T-helper 9 cell (primary cell): ENCODE results near the gene CEP41.

Experiments
- DNase-seq: peaks from one replicate; pipeline ENCODE4 v3.0.0-alpha.2; 2020

Gene CEP41

DNA sequence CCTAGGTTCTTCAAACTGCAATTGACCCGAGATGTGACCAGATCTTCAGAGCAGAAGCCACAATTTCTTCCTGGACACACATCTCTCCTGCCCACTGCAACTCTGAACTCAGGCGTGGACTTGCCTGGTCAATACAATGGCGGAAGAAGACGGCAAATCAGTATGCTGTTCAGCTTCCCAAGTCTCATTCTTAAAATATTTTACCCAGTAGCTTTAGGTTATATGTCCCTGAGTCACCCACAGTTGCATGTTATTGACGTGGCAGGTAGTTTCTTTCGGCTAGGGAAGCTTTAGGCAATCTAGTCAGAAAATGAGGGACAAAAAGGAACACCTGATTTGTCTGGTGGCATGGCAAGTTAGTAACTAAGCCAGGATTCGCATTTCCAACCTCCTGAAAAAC, 22.5 kb downstream of the CEP41 start:
- no peak for DNase-seq

DNA sequence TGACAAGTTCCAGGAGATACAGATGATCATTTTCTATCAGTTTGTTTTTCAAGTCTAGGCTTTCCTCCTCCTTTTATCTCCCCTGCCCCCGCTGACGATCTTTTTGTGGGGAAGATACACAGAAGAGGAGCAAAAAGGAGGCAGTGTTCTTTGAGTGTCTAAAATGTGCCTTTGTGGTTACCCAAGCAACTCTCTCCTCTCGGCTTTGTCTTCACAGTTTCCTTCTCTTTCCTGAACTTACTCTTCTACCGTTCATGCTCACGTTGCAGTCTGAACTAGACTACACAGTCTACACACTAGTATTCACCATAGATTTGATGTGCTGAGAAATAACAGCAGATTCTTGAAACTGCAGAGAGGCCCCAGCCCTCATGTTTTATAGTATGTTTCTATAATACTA, 23.6 kb downstream of the CEP41 start:
- DNase-seq: no peak

- DNase-seq: no peak
These were observed 25.8 kb downstream of the CEP41 start for GRCh38 chr7:130415006-130415405.

DNA sequence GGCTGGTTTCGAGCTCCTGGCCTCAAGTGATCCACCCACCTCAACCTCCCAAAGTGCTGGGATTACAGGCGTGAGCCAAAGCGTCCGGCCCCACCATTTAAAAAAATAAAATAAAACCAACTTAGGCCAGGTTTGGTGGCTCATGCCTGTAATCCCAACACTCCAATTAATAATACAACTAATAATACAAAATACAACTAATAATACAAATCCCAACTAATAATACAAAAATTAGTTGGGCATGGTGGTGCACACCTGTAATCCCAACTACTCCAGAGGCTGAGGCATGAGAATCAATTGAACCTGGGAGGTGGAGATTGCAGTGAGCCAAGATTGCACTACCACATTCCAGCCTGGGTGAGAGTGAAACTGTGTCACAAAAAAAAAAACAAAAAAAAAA, 27.6 kb downstream of the CEP41 start:
- DNase-seq: no peak

- DNase-seq: no peak
These were observed 29.8 kb downstream of the CEP41 start for GRCh38 chr7:130410868-130411541.

DNA sequence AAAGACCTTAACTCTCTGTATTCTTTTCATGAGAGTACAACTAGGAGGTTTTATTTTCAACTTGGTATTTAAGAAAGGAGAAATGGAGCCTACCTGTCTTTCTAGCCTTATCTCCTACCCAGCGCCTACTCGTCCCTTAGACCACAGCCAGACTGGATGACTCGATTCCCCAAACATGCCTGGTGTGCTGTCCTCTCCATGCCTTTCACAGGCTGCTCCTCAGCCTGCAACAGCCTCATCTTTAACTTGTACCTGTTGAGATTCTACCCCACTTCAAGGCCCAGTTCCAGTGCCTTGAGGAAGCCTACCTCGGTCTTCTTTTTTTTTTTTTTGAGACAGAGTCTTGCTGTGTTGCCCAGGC, 31.1 kb downstream of the CEP41 start:
- DNase-seq: no peak

DNA sequence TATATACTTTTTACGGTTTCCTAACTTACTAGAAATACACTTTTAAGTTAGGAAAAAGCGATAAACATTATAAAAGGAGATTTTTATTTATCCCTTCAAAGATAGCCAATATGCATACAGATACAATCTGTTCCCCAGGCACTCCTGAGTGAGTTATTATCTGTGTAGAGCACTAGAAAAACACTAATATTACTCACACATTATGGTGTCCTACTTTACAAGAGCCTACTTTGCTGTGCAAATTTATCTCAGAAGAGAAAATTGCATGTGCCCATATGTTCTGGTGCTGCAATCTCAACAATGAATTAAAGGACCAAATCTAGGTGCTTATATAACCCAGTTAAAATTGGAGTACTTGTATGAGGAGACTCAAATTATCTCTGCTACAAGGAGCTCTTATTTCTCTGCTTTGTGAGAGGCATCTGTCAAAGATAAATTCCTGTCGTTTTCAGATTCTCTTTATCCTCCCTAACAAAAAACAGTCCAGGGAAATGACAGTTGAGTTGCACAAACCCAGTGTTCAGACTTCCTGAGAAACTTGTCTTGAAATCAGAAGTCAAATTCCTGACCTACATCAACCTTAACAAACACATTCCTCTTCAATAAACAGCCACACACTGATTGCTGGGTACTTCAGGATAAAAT, 31.6 kb downstream of the CEP41 start:
- no peak for DNase-seq

DNA sequence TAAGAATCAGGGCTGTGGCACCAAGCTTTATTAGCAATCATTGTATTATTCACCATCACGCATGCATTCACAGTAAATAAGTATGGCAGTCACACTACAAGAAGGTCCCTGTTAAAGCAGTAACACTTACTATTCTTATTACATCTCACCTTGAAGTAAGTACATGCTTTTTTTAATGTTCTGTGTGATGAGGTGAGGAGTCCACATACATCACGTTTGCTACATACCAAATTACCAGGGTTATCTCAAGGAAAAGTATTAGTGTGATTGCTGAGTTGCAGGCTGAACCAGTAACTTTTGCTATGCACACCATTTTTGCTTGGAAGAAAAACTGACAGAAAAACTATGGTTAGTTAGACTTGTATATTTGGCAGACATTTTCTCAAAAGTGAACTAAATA, 35.8 kb downstream of the CEP41 start:
- no peak for DNase-seq

GRCh38 chr7:130401578-130401977, 39.2 kb downstream of the CEP41 start:
- DNase-seq: no peak

DNA sequence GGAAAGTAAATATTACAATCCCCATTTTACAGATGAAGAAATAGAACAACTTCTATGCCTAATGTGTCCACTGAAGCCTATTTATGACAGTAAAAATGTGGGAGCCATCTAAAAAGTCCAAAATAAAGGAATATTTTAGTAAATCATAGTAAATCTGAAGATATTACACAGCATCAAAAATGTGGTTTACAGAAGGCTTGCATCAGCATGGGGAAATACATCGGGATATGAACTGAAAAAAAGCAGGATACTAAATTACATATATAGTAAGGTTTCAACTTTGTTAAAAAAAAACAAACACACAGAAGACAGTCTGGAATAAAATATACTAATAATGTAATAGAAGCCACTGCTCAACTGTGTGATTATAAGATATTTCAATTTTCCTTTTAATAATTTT, 39.7 kb downstream of the CEP41 start:
- no peak for DNase-seq

GRCh38 chr7:130400120-130400572, 40.7 kb downstream of the CEP41 start:
- DNase-seq: no peak

DNA sequence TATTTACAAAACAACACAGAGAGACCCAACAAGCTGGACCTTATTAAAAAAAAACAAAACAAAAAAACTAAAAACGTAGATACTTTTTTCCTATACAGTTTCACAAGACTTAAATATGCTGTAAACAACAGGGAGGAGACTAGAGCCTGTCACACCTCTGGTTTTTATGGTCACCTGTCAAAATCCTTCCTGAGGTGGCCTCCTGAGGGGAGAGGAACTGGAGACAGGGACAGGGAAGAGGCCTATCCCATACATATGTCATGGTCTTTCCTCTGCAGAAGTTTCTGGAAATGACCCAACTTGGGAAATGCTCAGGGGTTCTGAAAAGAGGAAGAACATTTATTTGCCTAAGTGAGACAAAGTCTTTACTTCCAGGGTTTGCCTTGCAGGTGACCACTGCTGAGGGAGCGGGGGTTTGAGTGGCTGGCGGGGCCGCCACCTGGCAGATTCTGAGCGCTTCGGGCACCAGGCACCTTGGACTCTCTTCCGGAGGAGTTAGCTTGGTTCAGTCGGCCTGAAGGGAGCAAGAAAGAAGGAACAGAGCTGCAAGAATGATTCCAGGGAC, 42.2 kb downstream of the CEP41 start:
- DNase-seq: no peak

GRCh38 chr7:130397758-130398073, 43.1 kb downstream of the CEP41 start:
- DNase-seq: no peak

DNA sequence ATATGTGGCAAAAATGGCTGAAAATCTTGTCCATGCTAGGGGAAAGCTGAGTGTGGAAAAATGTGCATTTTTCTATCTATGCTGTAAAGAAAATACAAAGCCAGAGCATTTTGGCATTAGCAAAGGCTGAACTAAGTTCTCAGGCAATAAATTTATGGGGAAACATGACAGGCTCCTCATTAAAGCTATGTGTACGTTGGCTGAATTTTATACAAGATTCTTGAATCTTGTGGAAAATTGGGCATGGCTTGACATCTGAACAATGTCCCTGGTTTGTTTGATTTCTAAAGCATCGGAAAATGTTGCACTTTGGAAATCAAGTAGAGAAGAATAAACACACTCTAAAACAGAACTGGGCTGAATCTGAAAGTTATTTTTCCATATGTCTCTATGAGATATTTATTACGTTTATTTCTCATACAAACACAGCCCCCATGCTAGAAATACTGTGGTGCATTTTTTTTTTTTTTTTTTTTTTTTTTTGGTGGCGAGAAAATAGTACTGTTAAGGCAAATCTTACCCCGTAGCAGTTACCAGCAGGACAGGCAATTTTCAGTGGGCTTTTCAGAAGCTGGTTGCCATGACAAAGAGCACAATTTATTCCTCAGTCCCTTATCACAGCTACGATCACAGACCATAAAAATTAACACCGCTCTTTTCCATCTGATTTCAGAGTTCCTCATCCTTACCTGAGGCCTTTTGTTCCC, 43.6 kb downstream of the CEP41 start:
- no peak for DNase-seq

DNA sequence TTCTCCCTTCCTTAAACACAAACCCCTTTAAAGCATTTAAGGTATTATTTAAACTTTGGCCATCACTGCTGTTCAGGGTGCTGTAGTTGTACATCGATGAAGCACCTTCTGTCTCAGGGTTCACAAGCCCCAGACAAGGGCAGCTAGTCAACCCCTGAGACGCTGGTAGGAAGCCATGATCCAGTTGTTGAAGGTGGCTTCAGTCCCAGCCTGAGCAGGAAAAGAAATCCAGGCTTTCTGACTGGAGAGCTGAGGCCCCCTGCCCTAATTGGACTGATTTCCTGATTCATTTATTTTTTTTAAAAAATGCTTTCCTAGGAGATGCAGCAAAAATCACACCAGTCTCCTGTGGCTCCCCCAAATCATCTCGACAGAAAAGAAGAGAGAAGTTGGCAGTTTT, 44.7 kb downstream of the CEP41 start:
- no peak for DNase-seq

DNA sequence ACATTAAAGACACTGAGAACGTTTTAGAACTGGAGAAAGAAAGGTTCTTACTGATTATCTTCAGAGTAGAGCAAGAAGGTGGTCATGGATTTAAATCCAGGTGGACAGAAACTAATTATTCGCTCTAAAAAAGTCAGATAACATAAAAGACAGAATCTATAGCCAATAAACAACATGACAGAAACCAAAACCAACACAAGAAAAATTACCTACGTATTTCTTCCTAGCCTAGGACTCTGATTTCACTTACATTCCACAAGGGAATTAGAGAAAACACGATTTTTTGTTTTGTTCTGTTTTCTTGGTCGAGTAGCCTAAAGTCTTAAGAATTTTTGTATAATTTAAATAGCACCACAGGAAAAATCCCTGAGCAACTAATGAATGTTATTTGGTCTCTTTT, 45.4 kb downstream of the CEP41 start:
- DNase-seq: no peak

- DNase-seq: no peak
These were observed 46.2 kb downstream of the CEP41 start for GRCh38 chr7:130394421-130395195.

DNA sequence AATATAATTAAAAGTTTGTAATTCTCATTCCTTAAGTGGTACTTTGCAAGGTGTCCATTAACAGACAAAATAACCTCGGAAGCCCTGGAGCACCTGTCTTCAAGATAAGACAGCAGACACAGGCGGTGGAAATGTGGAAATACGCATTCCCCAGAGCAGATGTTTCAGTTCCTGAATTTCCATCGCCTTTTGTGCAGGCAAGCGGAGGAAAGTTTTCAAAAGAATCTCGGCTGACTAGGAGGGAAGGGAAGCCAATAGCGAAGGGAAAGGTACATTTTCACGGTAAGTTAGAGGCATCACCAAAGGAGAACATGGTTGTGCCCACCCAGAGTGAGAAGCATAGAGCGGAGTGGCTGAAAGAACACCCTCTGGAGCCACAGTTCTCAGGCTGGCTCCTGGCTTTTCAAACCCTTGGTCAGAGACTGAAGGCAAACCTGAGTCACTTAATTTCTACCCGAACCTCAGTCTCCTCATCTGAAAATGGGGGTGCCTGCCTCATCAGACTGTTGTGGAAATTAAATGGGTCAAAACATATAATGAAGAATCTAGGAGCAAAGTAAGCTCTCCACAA, 46.9 kb downstream of the CEP41 start:
- DNase-seq: no peak

GRCh38 chr7:130393101-130393561, 47.7 kb downstream of the CEP41 start:
- DNase-seq: no peak

GRCh38 chr7:130390486-130390885, 50.3 kb downstream of the CEP41 start:
- DNase-seq: no peak

GRCh38 chr7:130388671-130389070, 52.1 kb downstream of the CEP41 start:
- no peak for DNase-seq

DNA sequence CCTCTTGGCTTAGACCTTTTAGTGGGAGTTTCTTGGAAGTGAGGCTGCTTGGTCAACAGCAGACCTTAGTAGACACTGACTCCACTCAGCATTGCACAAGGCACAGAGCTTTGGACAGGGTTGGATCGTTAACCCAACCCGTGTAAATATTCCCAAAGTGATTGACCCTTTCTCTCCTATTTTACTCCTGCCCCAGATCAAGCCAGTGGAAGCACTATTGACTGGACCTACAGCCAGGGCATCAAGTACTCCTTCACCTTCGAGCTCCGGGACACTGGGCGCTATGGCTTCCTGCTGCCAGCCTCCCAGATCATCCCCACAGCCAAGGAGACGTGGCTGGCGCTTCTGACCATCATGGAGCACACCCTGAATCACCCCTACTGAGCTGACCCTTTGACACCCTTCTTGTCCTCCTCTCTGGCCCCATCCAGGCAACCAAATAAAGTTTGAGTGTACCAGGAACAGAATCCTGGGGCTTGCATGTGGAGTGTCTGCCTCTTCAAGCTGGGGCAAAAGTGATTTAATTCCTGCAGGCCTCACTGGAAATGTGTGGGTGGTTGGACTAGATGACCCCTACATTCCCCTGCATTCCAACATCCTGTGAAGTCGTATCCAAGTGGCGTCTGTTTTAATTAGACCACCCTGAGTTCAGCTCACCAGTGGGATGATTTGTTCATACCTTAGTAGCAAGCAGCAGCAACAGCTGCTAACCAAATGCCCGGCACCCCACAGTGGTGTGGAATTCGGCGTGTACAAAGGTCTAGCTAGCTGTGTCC, 53.0 kb downstream of the CEP41 start:
- DNase-seq: no peak
